GM23248 (cell line): ENCODE data around the gene CXCR1. TPM values are rescaled to one million over a fixed set of nuclear protein-coding genes. Genes with fewer than 3 reads are reported as not detected.

Experiments
- DNase-seq: peaks from one replicate; pipeline ENCODE4 v3.0.0-alpha.2; 2015
- H2AFZ ChIP-seq: fragments of 200-600 bp; sonication (generic); 2 replicates; pipeline ENCODE4 v1.6.1; 2016; ENCODE audit warnings: antibody characterized with exemption
- H3F3A ChIP-seq: fragments of 200-600 bp; sonication (generic); 2 replicates; pipeline ENCODE4 v1.6.1; 2016; ENCODE audit warnings: mild to moderate bottlenecking, antibody characterized with exemption, mixed run types; ENCODE audit not compliant: insufficient read depth
- H3K27ac ChIP-seq: fragments of 200-600 bp; sonication (generic); 2 replicates; pipeline ENCODE4 v1.5.1; 2016; ENCODE audit warnings: mild to moderate bottlenecking
- H3K27me3 ChIP-seq: fragments of 200-600 bp; sonication (generic); replicated peaks from 2 replicates; pipeline ENCODE4 v1.6.1; 2016; ENCODE audit warnings: mild to moderate bottlenecking; ENCODE audit not compliant: insufficient read depth
- H3K36me3 ChIP-seq: fragments of 200-600 bp; sonication (generic); 2 replicates; pipeline ENCODE4 v1.6.1; 2016; ENCODE audit warnings: low read depth, mild to moderate bottlenecking
- H3K4me1 ChIP-seq: fragments of 200-600 bp; sonication (generic); 2 replicates; pipeline ENCODE4 v1.6.1; 2016; ENCODE audit warnings: mild to moderate bottlenecking; ENCODE audit not compliant: insufficient read depth
- H3K4me2 ChIP-seq: fragments of 200-600 bp; sonication (generic); one replicate; pipeline ENCODE4 v1.6.1; 2016; ENCODE audit warnings: mild to moderate bottlenecking; ENCODE audit not compliant: unreplicated experiment
- H3K4me3 ChIP-seq: fragments of 200-600 bp; sonication (generic); 2 replicates; pipeline ENCODE4 v1.5.1; 2016; ENCODE audit warnings: mild to moderate bottlenecking
- H3K79me2 ChIP-seq: fragments of 200-600 bp; sonication (generic); 2 replicates; pipeline ENCODE4 v1.6.1; 2016; ENCODE audit warnings: mild to moderate bottlenecking; ENCODE audit not compliant: insufficient read depth
- H3K9ac ChIP-seq: fragments of 200-600 bp; sonication (generic); 2 replicates; pipeline ENCODE4 v1.6.1; 2016; ENCODE audit warnings: mild to moderate bottlenecking
- H3K9me2 ChIP-seq: fragments of 200-600 bp; sonication (generic); 2 replicates; pipeline ENCODE4 v1.6.1; 2016; ENCODE audit warnings: mixed run types, mild to moderate bottlenecking, moderate library complexity; ENCODE audit not compliant: insufficient read depth
- H3K9me3 ChIP-seq: fragments of 200-600 bp; sonication (generic); one replicate; pipeline ENCODE4 v1.6.1; 2017; ENCODE audit warnings: low read depth
- H4K20me1 ChIP-seq: fragments of 200-600 bp; sonication (generic); 2 replicates; pipeline ENCODE4 v1.6.0; 2016; ENCODE audit not compliant: insufficient read depth
- EZH2 ChIP-seq: fragments of 200-600 bp; sonication (generic); IDR thresholded peaks from 2 replicates; pipeline ENCODE4 v1.6.1; 2018; ENCODE audit warnings: antibody characterized with exemption, mild to moderate bottlenecking; ENCODE audit not compliant: insufficient read depth, poor library complexity, severe bottlenecking
- EZH2phosphoT487 ChIP-seq: fragments of 200-600 bp; sonication (generic); IDR thresholded peaks from 2 replicates; pipeline ENCODE4 v1.6.1; 2018; ENCODE audit warnings: antibody characterized with exemption, moderate library complexity, mild to moderate bottlenecking, low read depth; ENCODE audit not compliant: insufficient read depth
- WGBS, 2 experiments: methylation state at CpG; one replicate each; pipeline ENCODE4 v1.1.6; 2015 to 2017; ENCODE audit warnings: low lambda C conversion rate in 2 of 2, low coverage in 1 of 2; ENCODE audit errors: missing lambda C conversion rate in 2 of 2; 5-methylcytosine and 5-hydroxymethylcytosine counted together
- in situ Hi-C: fragments of 300-500 bp; cut with MboI; formaldehyde crosslinking; loops from 2 replicates; pipeline ENCODE4 v1.15.0; 2020
- polyA plus RNA-seq: library from polyadenylated mRNA; unstranded; fragments of >200 nt; fragmentation: Nextera tagmentation; extraction: Ambion mirVana; gene quantifications from 2 replicates; pipeline ENCODE4 v1.2.1, GENCODE V29; 2016
- total RNA-seq: library from RNA; depleted of rRNA; stranded (reverse); fragments of >200 nt; shearing (Covaris generic); gene quantifications from 2 replicates; pipeline ENCODE4 v1.2.3, GENCODE V29; 2014

Gene CXCR1
- total and polyA plus RNA-seq, 2 experiments from 2014 or later, result not detected

DNA sequence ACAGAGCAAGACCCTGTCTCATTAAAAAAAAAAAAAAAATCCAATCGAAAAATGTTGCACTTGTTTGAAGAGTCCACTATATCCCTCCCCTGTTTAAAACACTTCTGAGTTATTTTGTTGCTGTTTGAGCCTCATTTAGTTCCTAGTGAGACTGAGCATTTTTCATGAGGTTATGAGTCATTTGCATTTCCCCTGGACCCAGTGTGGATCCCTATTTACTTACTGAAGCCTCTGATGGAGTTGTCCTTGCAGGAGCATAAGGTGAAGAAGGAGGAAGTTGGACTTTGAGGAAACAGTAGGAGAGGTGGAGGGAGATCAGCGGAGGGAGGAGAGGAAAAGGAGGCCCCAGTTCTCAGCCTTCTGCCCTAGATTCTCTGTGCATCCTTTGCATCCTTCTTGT is 5.1 kb downstream of the CXCR1 start:
- no peaks in the 10 kb centered on the region for H3K9me2 ChIP-seq
- no peak overlapping the region for H3K27ac ChIP-seq
- no peaks in the 10 kb centered on the region for H3K36me3 ChIP-seq
- peaks cover 86% of the 10 kb centered on the region for H3K27me3 ChIP-seq
- no peak overlapping the region for H3K4me3 ChIP-seq
- no peak overlapping the region for H2AFZ ChIP-seq
- in situ Hi-C loops, result no loop called here
- no peak for TF ChIP-seq EZH2phosphoT487
- TF ChIP-seq EZH2, result no peak
- 38% methylated on average over 2 of the region's 2 CpGs for WGBS, 2 experiments
- no peak for DNase-seq
- H3K9me3 ChIP-seq, result no peaks in the 10 kb centered on the region
- H3K79me2 ChIP-seq, result no peaks in the 10 kb centered on the region
- H4K20me1 ChIP-seq, result no peaks in the 10 kb centered on the region
- no peak overlapping the region for H3K4me2 ChIP-seq
- H3K9ac ChIP-seq, result no peak overlapping the region
- H3K4me1 ChIP-seq, result no peaks in the 10 kb centered on the region
- no peaks in the 10 kb centered on the region for H3F3A ChIP-seq

DNA sequence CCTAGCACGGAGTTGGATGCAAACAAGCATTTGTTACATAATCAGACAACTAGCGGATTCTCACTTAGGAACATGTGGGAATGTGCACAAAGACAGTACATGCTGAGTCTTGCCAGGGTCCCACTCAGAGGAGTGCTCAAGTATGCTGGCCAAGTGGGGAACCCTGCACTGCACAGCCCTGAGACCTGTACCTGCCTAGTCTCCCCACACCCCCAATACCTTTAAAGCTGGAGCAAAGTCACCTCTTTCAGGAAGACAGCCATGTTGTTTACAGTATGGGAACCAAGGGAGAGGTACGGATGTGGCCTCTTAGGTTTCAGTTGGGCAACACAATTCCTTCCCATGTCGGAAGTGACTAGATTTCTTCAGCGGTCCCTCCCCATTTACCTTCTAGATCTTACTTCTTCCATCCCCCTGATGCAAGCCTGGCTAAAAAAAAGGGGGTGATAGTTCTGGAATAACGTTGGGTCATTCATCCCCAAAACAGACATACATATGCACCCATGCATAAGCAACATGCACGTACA is 10.7 kb downstream of the CXCR1 start:
- no peaks in the 10 kb centered on the region for H3K79me2 ChIP-seq
- DNase-seq, result no peak
- H2AFZ ChIP-seq, result no peak overlapping the region
- no peak overlapping the region for H3K27ac ChIP-seq
- no peaks in the 10 kb centered on the region for H3K36me3 ChIP-seq
- peaks cover 89% of the 10 kb centered on the region for H3K27me3 ChIP-seq
- no peaks in the 10 kb centered on the region for H3K4me1 ChIP-seq
- no peaks in the 10 kb centered on the region for H3K9me2 ChIP-seq
- no peaks in the 10 kb centered on the region for H3K9me3 ChIP-seq
- in situ Hi-C loops, result no loop called here
- H4K20me1 ChIP-seq, result no peaks in the 10 kb centered on the region
- H3K9ac ChIP-seq, result no peak overlapping the region
- no peak overlapping the region for H3K4me2 ChIP-seq
- 48 to 49% methylated on average over 7 of the region's 7 CpGs for WGBS, 2 experiments
- H3F3A ChIP-seq, result no peaks in the 10 kb centered on the region
- TF ChIP-seq EZH2phosphoT487, result no peak
- TF ChIP-seq EZH2, result no peak
- H3K4me3 ChIP-seq, result no peak overlapping the region

DNA sequence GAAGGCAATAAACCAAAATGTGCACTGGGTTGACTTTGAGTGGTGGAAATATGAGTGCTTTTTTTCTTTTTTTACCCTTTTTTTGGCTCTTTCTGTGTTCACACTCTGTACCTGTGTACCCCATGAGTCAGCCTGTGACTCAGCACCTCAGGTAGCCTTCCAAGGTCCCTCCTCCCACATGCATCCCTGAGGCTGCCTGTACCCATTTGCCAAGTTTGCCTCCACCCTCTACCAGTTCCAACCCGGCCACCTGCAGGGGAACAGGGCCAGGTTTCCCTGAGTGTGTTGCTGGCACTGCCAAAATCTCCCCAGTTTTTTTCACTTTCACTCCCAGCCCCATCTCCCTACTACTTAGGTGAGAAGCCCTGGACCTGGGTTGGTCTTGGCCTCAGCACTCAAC is 14.0 kb downstream of the CXCR1 start:
- 29 to 32% methylated on average over 1 of the region's 1 CpG for WGBS, 2 experiments
- Histone ChIP-seq H3K4me1 (no peaks in the 10 kb centered on the region), H3K36me3 (no peaks in the 10 kb centered on the region), H3K9ac (no peak overlapping the region), H3K79me2 (no peaks in the 10 kb centered on the region), H3F3A (no peaks in the 10 kb centered on the region), H2AFZ (no peak overlapping the region), H3K27me3 (peaks cover 89% of the 10 kb centered on the region), H3K27ac (no peak overlapping the region), H3K4me2 (no peak overlapping the region), H3K9me2 (no peaks in the 10 kb centered on the region), H3K9me3 (no peaks in the 10 kb centered on the region), H3K4me3 (no peak overlapping the region), H4K20me1 (no peaks in the 10 kb centered on the region)
- in situ Hi-C loops, result no loop called here
- no peak for DNase-seq
- TF ChIP-seq EZH2 (no peak), EZH2phosphoT487 (no peak)

DNA sequence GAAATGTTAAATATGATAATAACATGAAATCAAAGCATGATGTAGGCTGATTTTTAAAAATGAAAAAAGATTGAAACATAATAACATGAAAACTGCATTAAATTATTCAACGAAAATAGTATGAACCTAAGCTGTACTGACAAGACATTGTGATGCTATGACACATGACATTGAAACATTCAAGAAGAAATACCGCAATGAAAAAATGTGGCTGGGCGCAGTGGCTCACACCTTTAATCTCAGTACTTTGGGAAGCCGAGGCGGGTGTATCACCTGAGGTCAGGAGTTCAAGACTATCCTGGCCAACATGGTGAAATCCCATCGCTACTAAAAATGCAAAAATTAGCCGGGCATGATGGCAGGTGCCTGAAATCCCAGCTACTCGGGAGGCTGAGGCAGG is 14.6 kb downstream of the CXCR1 start:
- Histone ChIP-seq H3K4me2 (no peak overlapping the region), H3K4me3 (no peak overlapping the region), H3K27me3 (peaks cover 83% of the 10 kb centered on the region), H3K9ac (no peak overlapping the region), H3K9me2 (no peaks in the 10 kb centered on the region), H3K4me1 (no peaks in the 10 kb centered on the region), H2AFZ (no peak overlapping the region), H4K20me1 (no peaks in the 10 kb centered on the region), H3K79me2 (no peaks in the 10 kb centered on the region), H3K27ac (no peak overlapping the region), H3K9me3 (no peaks in the 10 kb centered on the region), H3K36me3 (no peaks in the 10 kb centered on the region), H3F3A (no peaks in the 10 kb centered on the region)
- WGBS, 2 experiments, result 69 to 76% methylated on average over 8 of the region's 8 CpGs
- in situ Hi-C loops, result no loop called here
- DNase-seq, result no peak
- TF ChIP-seq EZH2, result no peak
- no peak for TF ChIP-seq EZH2phosphoT487
